Measurements from ENCODE around the gene C17orf78. TPM values are rescaled to one million over a fixed set of nuclear protein-coding genes. Genes with fewer than 3 reads are reported as not detected.

C17orf78 gene
- total RNA-seq, 1 donor from 2014 or later: not detected

DNA sequence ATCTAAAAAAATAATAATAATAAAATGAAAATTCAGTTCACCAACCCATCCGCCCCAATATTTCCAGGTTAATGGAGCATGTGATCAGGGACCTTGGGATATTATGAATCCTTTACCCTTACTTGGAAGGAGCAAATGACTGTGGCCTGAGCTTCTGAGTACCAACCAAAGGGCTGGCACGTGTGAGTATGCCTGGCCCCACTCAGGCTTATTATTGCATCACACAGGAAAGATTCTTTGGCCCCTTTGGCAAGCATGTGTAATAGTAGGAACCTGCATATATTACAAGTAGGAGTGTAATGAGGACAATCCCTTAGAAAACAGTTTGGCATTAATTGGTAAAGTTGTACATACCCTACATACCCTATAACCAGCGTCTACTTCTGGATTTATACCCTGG lies 7.2 kb upstream of the C17orf78 start:
- H3K4me3 ChIP-seq (ENCODE audit: low read depth, low read length): no peak overlapping the region
- TF ChIP-seq, protein P1, sequence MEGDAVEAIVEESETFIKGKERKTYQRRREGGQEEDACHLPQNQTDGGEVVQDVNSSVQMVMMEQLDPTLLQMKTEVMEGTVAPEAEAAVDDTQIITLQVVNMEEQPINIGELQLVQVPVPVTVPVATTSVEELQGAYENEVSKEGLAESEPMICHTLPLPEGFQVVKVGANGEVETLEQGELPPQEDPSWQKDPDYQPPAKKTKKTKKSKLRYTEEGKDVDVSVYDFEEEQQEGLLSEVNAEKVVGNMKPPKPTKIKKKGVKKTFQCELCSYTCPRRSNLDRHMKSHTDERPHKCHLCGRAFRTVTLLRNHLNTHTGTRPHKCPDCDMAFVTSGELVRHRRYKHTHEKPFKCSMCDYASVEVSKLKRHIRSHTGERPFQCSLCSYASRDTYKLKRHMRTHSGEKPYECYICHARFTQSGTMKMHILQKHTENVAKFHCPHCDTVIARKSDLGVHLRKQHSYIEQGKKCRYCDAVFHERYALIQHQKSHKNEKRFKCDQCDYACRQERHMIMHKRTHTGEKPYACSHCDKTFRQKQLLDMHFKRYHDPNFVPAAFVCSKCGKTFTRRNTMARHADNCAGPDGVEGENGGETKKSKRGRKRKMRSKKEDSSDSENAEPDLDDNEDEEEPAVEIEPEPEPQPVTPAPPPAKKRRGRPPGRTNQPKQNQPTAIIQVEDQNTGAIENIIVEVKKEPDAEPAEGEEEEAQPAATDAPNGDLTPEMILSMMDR (conservative IDR thresholded peaks at IDR 0.05; ENCODE audit: low read depth, low read length): no peak
- no peak for DNase-seq (ENCODE audit: low read depth)

DNA sequence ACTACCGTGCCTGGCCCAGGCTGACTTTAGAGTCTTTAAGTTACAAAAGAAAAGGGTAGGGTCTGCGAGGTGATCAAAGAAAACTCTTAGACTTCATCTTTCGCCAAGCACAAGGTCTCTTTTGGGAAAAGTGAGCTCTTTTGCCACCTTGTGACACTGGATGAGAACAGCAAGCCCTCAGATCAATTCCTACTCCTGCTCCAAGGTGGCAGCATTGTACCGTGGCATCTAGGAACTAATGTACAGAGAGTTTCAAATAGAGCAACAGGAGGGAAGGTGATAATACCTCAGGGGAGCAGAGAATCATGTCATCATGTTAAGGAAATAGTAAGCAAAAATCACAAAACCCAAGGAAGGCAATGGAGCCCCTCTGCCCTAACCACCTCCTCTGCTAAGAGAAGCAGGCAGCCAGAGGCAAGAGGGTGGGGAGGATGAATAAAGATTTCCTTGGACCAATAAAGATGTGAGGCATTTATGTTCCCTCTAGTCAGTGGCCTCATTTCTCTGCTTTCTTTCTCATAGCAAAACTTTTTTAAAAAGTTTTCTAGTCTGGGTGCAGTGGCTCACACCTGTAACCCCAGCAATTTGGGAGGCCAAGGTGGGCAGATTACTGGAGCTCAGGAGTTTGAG lies 2.1 kb upstream of the C17orf78 start:
- no peak for DNase-seq (ENCODE audit: low read depth)
- TF ChIP-seq, protein P1 (conservative IDR thresholded peaks at IDR 0.05; ENCODE audit: low read depth, low read length): peak; percentile 100
- H3K4me3 ChIP-seq (ENCODE audit: low read depth, low read length): no peak overlapping the region

DNA sequence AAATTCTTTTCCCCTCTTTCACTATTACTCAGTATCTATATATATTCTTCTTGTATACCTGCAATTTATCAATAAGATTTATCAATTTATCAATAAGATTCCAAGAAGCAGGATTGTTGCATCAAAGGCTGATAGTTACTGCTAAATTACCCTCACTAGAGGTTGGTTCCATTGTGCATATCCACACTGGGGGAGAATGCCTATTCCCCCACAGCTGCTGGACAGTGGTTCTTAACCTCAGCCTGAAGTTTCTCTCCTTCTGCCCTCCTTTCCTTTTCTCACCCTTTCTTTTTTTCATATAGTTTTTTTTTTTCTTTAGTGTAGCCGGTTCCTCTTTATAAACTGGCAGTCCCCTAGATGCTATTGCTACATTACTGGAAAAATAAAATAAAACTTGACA lies 6.3 kb downstream of the C17orf78 start:
- no peak for DNase-seq (ENCODE audit: low read depth)
- TF ChIP-seq, protein P1 (conservative IDR thresholded peaks at IDR 0.05; ENCODE audit: low read depth, low read length): no peak

DNA sequence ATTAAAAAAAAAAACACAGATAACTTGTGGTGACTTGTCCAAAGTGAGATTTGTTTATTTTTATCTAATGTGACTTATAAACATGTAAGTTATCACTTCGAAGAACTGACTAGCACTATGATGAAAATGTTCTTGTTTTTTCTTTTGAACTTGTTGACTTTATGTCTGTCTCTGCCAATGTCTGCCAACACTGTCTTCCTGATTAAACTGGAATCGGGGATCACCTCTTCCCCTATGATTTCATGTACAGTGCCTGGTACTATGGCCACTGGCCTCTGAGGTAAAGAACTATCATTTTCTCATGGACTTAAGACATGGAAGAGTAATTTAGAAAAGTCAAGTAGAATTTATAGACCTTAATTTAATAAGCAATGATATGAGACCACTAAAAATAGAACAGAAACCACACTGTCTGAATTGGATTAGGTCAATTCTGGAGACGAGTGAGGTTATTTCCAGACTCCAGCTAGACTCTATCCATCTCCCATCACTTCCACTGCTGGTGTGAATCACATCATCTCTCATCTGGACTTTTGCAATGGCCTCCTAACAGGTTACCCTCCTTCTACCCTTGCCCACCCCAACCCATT lies 8.9 kb downstream of the C17orf78 start:
- no peak for DNase-seq (ENCODE audit: low read depth)
- no peak overlapping the region for H3K4me3 ChIP-seq (ENCODE audit: low read depth, low read length)
- TF ChIP-seq, protein P1 (conservative IDR thresholded peaks at IDR 0.05; ENCODE audit: low read depth, low read length): no peak

More for the DNA sequence above, 6.3 kb downstream of the C17orf78 start:
- H3K4me3 ChIP-seq (ENCODE audit: low read depth, low read length): no peak overlapping the region

GRCh38 chr17:37385474-37385990 lies 9.7 kb downstream of the C17orf78 start:
- no peak for DNase-seq (ENCODE audit: low read depth)
- TF ChIP-seq, protein P1 (conservative IDR thresholded peaks at IDR 0.05; ENCODE audit: low read depth, low read length): no peak
- no peak overlapping the region for H3K4me3 ChIP-seq (ENCODE audit: low read depth, low read length)

- TF ChIP-seq, protein P1 (conservative IDR thresholded peaks at IDR 0.05; ENCODE audit: low read depth, low read length): no peak
- DNase-seq (ENCODE audit: low read depth): no peak
- H3K4me3 ChIP-seq (ENCODE audit: low read depth, low read length): no peak overlapping the region
Observed at GRCh38 chr17:37386462-37386861, 10.7 kb downstream of the C17orf78 start.
